Neural crest cell (in vitro differentiated cells): ENCODE measurements around the gene SLC5A9. TPM values are rescaled to one million over a fixed set of nuclear protein-coding genes. Genes with fewer than 3 reads are reported as not detected.

Experiments
- DNase-seq: peaks from one replicate; pipeline ENCODE4 v3.0.0; 2021; ENCODE audit warnings: low read depth, mixed read lengths, low spot score
- H3K27ac Mint-ChIP-seq: one replicate; pipeline ENCODE4 v1.8.0; 2021; ENCODE audit warnings: mild to moderate bottlenecking, mixed read lengths; ENCODE audit not compliant: unreplicated experiment
- H3K27me3 Mint-ChIP-seq: 2 replicates; pipeline ENCODE4 v1.8.0; 2021; ENCODE audit warnings: low read depth, mild to moderate bottlenecking, mixed read lengths
- H3K36me3 Mint-ChIP-seq: 2 replicates; pipeline ENCODE4 v1.8.0; 2021; ENCODE audit warnings: low read depth, mild to moderate bottlenecking, mixed read lengths
- H3K4me1 Mint-ChIP-seq: 2 replicates; pipeline ENCODE4 v1.8.0; 2021; ENCODE audit warnings: mixed read lengths
- H3K4me3 Mint-ChIP-seq: one replicate; pipeline ENCODE4 v1.8.0; 2021; ENCODE audit warnings: mild to moderate bottlenecking, mixed read lengths
- H3K9me3 Mint-ChIP-seq: 2 replicates; pipeline ENCODE4 v1.8.0; 2021; ENCODE audit warnings: mixed read lengths
- total RNA-seq: library from RNA; stranded (reverse); gene quantifications from 2 replicates; pipeline ENCODE4 v1.2.1, GENCODE V29; 2021
- TF ChIP-seq, protein P1 (sequence below): fragments of 200-600 bp; sonication (generic); conservative IDR thresholded peaks from 2 replicates; pipeline ENCODE4 v1.5.0; 2021; ENCODE audit warnings: antibody characterized with exemption, mild to moderate bottlenecking

Gene SLC5A9
- total RNA-seq, 1 donor from 2014 or later, result not detected

DNA sequence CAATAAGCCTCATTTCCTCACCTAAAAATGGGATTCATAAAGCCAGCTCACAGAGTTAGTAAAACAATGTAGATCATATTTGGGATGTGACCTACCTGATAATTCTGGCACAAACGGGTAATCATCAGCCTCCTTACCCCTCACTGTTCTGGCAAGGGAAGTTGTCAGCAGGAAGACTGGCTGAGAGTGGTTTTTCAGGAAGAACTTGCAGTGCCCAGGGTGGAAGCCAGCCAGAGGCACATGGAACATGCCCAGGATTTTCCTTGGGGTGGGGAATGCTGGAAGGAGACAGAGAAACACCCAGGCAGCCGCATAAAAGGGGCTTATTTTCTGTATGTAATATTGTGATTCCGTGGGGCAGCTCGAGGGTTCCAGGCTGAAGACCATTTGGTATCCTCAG, 7.7 kb upstream of the SLC5A9 start:
- Mint-ChIP-seq H3K27ac (no peak overlapping the region), H3K4me1 (peaks cover 14% of the 10 kb centered on the region), H3K4me3 (no peak overlapping the region), H3K36me3 (no peaks in the 10 kb centered on the region), H3K27me3 (no peaks in the 10 kb centered on the region), H3K9me3 (peaks cover 6% of the 10 kb centered on the region)
- TF ChIP-seq, protein P1, sequence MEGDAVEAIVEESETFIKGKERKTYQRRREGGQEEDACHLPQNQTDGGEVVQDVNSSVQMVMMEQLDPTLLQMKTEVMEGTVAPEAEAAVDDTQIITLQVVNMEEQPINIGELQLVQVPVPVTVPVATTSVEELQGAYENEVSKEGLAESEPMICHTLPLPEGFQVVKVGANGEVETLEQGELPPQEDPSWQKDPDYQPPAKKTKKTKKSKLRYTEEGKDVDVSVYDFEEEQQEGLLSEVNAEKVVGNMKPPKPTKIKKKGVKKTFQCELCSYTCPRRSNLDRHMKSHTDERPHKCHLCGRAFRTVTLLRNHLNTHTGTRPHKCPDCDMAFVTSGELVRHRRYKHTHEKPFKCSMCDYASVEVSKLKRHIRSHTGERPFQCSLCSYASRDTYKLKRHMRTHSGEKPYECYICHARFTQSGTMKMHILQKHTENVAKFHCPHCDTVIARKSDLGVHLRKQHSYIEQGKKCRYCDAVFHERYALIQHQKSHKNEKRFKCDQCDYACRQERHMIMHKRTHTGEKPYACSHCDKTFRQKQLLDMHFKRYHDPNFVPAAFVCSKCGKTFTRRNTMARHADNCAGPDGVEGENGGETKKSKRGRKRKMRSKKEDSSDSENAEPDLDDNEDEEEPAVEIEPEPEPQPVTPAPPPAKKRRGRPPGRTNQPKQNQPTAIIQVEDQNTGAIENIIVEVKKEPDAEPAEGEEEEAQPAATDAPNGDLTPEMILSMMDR, result no peak
- DNase-seq, result no peak

DNA sequence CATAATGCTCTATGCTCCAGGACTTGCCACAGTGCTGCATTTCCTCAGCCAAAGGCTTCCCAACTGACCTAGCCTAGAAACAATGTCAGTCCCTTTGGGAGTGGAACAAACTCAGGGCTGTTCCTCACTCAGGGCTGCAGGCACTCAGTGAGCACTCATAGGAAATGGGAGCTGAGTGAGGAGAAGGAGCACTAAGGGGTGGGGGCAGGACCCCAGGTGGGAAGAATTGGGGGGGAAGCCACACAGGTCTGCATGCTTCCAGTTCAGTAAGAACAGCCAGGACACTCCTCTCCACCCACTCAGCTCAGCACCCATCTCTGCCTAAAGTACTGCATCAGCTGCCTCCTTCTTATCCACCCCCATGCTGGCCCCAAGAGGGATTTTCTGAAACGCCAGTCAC, 7.3 kb upstream of the SLC5A9 start:
- H3K4me1 Mint-ChIP-seq, result peaks cover 14% of the 10 kb centered on the region
- H3K27ac Mint-ChIP-seq, result no peak overlapping the region
- H3K36me3 Mint-ChIP-seq, result no peaks in the 10 kb centered on the region
- H3K27me3 Mint-ChIP-seq, result no peaks in the 10 kb centered on the region
- TF ChIP-seq, protein P1, result no peak
- H3K9me3 Mint-ChIP-seq, result peaks cover 6% of the 10 kb centered on the region
- H3K4me3 Mint-ChIP-seq, result no peak overlapping the region
- DNase-seq, result no peak

DNA sequence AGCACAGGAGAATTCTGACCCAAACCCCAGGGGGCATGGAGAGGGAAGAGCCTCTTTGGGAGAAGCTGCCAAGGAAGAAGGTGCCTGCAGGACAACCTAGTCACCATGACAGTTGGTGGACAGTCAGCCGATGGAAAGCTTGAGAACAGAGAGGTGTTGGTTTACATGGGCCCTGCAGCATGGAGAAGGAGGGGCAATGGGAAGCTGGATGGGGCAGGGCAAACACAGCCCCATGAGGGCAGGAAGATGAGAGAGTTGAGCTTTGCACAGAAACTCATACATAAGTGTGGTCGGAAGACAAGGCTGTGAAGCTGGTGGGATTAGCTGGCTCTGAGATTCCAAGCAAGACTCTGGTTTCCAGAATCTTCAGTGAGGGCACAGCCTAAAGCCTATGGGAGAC, 6.6 kb upstream of the SLC5A9 start:
- Mint-ChIP-seq H3K4me1 (peaks cover 14% of the 10 kb centered on the region), H3K27ac (peak overlapping the region; percentile 54), H3K36me3 (no peaks in the 10 kb centered on the region), H3K27me3 (no peaks in the 10 kb centered on the region), H3K4me3 (no peak overlapping the region), H3K9me3 (peaks cover 6% of the 10 kb centered on the region)
- DNase-seq, result no peak
- TF ChIP-seq, protein P1, result no peak

DNA sequence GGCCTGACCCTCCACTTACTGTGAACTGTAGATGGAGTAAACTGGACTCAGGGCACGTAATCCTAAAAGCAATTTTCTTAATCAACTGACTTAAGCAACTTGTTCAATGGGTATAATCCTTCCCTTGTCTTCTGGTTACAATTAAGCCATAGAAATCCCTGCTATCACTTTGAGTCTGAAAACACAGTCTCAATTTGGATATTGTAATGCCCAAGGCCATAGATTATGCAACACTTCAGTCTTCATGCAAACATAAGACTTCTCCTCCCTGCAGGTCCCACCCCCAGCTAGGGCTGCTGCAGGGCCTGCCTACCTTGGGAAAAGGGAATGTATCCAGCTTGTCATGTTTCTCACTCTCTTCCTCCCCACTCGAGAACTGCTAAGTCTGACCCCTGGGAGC, 6.2 kb upstream of the SLC5A9 start:
- Mint-ChIP-seq H3K4me3 (no peak overlapping the region), H3K27ac (no peak overlapping the region), H3K27me3 (no peaks in the 10 kb centered on the region), H3K9me3 (peaks cover 6% of the 10 kb centered on the region), H3K36me3 (no peaks in the 10 kb centered on the region), H3K4me1 (peaks cover 14% of the 10 kb centered on the region)
- DNase-seq, result no peak
- TF ChIP-seq, protein P1, result no peak

DNA sequence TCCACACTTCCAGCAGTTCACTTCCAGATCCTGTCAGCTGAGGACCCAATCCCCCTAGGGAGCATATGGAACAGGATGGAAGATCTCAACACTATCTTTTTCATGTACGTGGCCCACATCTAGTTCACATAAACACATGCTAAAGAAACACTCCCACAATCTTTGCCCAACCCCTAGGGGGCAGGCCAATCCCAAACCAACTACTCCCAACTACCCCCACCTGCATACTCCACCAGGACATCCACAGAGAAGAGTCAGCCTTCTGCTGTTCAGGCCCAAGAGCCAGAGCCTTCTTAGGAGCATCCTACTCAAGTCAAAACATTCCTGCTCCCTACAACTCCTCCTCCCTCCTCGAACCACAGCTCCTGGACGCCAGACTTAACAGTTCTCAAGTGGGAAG, 5.6 kb upstream of the SLC5A9 start:
- Mint-ChIP-seq H3K27ac (no peak overlapping the region), H3K4me3 (no peak overlapping the region), H3K27me3 (no peaks in the 10 kb centered on the region), H3K36me3 (no peaks in the 10 kb centered on the region), H3K9me3 (peaks cover 6% of the 10 kb centered on the region), H3K4me1 (peaks cover 14% of the 10 kb centered on the region)
- no peak for DNase-seq
- TF ChIP-seq, protein P1, result no peak

DNA sequence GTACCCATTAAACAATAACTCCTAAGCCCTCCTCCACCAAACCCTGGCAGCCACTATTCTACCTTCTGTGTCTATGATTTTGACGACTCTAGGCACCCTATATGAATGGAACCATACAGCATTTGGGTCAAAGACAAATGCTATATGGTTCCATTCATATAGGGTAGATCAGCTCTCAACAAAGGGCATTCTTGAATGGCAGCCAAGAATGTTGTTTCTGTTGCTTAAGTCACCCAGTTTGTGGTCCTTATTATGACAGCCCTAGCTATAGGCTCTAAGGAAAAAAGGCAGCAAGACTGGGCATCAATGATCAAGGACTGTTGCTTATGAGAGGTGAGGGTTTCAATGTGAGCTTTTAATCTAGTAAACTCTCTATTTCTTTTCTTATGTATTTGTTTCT, 4.7 kb upstream of the SLC5A9 start:
- Mint-ChIP-seq H3K9me3 (peaks cover 6% of the 10 kb centered on the region), H3K36me3 (no peaks in the 10 kb centered on the region)

More for the DNA sequence above, 4.7 kb upstream of the SLC5A9 start:
- H3K27ac Mint-ChIP-seq, result no peak overlapping the region
- H3K27me3 Mint-ChIP-seq, result no peaks in the 10 kb centered on the region
- no peak for DNase-seq
- H3K4me3 Mint-ChIP-seq, result no peak overlapping the region
- peaks cover 14% of the 10 kb centered on the region for H3K4me1 Mint-ChIP-seq
- TF ChIP-seq, protein P1, result no peak
